ENCODE results near the gene ATPAF1.

GRCh38 chr1:46657775-46658174 lies 10.4 kb downstream of the ATPAF1 start:
- TF ChIP-seq, protein P1, sequence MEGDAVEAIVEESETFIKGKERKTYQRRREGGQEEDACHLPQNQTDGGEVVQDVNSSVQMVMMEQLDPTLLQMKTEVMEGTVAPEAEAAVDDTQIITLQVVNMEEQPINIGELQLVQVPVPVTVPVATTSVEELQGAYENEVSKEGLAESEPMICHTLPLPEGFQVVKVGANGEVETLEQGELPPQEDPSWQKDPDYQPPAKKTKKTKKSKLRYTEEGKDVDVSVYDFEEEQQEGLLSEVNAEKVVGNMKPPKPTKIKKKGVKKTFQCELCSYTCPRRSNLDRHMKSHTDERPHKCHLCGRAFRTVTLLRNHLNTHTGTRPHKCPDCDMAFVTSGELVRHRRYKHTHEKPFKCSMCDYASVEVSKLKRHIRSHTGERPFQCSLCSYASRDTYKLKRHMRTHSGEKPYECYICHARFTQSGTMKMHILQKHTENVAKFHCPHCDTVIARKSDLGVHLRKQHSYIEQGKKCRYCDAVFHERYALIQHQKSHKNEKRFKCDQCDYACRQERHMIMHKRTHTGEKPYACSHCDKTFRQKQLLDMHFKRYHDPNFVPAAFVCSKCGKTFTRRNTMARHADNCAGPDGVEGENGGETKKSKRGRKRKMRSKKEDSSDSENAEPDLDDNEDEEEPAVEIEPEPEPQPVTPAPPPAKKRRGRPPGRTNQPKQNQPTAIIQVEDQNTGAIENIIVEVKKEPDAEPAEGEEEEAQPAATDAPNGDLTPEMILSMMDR (IDR thresholded peaks at IDR 0.05) = no peak
- no peak for TF ChIP-seq POLR2A (IDR thresholded peaks at IDR 0.05)

Data from prostate gland (tissue), 2 donors.